ENCODE data around the gene C22orf39.

C22orf39 gene

DNA sequence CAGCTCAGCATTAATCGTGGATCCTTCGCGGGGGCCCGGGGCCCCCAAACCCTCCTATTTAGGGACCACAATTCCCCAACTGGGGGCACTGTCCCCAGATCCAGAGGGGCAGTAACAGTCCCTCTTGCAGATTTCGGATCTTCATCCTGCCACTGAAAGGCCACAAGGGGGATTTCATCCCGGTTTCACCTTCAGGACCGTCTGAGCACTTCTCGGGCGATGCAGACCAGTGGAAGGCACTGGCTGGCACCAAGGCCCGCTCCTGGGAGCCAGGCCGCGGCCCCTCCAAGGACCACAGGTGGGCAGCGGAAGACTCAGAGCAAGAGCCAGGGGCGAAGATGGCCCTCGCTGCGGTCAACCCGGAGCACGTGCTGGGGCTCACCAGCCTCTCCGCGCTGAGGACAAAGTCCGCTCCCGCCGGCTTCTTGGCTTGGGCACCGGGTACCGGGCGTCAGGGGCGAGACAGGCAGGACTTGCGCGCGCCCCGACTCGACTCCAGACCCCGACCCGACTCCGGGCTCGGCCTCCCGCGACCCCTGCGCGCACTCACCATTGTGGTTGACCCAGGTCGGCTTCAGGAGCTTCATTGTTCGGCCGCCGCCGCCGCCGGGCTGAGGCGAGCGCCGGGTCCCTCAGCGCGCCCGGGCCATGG, 16.5 kb downstream of the C22orf39 start:
- DNase-seq (ENCODE audit: low read depth in 2 of 2) = no peak

DNA sequence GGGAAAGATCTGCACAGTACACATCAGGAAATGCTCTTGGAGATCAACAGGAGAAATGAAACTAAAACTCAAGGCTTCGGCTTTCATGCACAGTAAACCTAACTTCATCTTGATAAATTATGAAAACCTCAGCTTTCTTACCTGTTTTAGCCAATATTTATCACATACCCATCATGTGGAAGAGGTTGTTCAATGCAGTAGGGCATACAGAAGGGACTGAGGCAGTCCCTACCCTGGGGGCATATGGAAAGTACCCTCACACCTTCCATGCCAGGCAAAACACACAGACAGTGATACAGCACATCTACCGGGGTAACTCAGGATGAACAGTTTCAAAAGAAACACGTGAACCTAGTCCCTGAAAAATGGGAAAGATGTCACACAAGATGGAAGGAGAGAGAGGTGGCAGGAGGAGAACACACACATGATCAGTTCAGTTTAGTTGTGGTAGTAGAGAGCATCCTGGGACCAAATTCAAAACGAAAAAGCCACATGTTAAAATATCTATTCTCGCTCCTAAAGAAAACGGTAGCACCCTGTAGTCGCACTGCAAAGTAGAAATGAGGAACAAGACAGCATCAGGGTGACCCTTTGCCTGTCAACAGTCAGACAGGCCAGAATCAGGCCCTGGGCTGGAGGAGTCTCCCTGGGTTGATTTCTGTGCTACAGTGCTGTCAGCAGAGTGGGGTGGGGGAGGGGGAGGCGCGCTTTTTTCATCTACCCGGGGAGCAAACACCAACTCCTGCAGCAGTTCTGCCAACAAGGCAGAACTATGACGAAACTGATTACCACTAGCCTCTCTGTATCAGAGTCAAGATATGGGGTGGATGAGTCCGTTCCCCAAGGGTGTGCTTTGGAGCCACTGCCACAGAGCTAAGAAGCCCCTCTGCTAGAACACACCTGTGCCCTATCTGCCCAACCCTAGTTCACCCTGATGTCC, 17.3 kb downstream of the C22orf39 start:
- DNase-seq (ENCODE audit: low read depth in 2 of 2) = no peak

DNA sequence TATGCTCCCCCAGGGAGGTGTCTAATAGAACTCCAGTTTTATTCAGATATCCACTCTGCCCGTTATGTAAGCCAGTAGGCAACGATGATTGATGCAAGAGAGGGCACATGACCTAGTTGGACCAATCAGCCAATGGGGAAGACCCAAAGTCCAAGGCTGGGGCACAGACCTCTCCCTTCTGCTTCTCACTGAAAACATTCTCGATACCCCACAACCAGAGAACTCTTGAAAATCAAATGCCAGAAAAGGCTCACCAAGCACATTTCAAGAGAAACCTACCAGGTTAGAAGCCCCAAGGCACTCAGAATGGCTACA, 23.4 kb downstream of the C22orf39 start:
- DNase-seq (ENCODE audit: low read depth in 2 of 2) = no peak

DNA sequence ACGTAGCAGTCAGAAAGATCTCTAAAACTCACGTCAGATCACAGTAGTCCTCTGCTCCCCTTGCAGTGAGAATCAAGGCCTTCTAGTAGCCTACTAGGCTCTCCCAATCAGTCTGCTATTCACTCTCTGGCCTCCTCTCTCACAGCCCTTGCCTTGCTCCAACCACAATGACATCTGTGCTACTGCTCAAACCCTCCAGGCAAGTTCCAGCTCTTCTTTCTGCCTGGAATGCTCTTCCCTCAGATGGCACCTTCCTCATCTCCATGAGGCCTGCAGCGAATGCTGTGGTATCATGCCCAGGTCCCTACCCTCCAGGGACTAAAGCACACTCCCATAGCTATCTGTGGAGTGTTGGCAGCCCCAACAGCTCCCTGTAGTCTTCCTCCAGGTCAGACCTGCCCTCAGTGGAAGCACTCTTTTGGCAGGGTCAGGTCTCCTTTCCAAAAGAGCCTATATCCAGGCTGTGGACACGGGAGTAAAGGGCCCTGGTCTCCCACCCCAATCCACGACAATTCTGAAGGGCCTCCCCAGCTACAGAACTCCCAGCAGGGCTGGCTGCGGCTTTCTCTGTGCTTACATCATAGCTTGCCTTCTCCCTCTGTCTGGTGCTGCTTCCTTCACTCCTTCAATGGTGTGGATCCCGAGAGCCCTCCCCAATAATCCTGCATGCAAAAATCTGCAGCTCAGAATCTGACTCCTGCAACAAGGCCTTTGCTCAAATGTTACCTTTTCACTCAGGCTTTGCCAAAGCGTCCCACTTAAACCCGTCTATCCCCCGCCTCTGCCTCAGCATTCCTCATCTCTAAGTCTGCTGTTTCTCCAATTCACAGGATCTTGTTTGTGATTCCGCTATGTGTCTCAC, 24.8 kb downstream of the C22orf39 start:
- DNase-seq (ENCODE audit: low read depth in 2 of 2) = no peak

DNA sequence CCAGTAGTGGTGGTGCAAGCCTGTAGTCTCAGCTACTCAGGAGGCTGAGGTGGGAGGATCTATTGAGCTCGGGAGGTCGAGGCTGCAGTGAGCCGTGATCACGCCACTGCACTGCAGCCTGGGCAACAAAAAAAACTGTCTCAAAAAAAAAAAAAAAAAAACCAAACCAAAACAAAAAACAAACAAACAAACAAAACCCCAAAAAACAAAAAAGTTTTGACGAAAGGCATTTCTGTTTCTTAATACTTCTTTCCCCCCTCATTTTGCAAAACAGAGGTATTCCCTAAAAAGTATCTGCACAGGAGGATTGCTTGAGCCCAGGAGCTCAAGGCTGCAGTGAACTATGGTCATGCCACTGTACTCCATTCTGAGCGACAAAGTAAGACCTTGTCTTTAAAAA, 27.2 kb downstream of the C22orf39 start:
- no peak for DNase-seq (ENCODE audit: low read depth in 2 of 2)

DNA sequence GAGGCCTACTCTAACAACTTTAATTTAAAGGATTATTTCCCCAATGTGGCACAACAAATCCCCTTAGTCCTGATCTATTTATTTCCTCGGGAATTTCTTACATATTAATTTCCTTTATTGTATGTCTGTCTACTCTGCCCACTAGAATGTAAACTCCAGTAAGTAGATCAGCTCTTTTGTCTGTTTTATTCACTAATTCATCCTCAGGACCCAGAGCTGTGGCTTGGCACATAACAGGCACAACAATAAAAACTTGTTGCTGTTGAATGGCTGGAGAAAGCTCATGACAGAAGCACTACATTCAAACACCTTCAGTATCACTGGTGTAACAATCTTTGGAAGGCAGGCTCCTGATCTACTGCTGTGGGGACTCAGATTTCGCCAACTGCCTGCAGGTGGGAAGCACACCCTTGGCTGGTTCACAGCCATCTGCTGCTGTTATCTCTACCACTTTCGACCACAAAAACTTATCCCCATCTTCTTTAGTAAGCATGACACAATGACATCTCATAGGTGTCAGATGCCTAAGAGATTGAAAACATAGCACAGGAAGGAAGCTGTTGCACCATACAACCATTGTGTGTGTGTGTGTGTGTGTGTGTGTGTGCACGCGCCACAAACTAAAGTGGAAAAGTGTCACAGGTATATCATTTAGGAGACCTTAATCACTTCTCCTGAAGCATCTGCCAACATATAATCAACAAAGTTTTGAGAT, 27.9 kb downstream of the C22orf39 start:
- DNase-seq (ENCODE audit: low read depth in 2 of 2) = peak; percentile 24 to 27

DNA sequence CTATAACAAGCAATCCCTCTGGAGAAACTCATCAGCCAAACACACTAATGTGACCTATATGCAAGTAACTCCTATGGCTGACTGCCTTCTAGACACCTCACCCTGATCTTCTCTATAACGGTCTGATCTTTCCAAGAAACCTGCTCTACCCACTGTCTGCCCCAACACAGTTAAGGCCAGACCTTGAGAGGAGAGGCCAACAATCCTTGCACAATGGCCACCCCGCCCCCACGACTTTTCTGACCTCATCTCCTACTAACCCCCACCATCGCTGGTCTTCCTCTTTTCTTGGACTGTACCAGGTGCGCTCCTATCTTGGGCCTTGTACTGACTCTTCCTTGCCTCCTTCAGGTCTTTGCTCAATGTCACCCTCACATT, 28.4 kb downstream of the C22orf39 start:
- DNase-seq (ENCODE audit: low read depth in 2 of 2) = no peak

DNA sequence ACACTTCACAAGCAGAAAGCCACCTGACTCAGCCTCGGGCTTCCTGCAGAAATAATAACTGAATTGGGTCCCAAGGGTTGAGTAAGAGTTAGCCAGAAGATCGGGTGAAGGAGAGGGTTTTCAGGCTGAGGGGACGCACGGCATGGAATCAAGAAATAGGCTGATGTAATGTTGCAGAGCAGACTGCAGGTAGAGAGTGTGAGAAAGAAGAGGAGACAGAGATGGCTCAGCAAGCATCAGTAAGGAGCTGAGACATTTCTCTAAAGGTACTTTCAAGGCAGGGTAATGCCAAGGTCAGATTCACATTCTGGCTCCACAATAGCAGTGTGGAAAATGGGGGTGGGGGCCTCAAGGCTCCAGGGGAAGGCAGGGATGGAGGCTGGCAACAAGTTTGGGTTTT, 34.6 kb downstream of the C22orf39 start:
- no peak for DNase-seq (ENCODE audit: low read depth in 2 of 2)

DNA sequence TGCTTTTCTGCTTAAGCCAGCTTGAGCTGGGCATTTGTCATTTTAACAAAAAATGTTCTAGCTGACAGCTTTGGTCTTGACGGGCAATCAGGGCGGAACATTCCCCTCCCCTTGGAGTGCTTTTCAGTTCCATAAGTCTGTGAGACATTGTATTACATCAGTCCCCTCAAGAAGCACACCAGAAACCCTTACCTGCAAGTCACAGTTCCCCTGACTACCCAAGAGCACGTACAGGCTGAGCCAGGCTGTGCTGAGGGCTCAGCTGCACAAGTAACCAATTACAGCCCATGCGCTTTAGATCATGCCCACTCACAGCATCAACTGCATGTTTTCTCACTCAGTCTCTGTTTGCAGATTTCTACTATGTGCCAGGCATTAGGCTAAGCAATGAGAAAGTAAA, 35.0 kb downstream of the C22orf39 start:
- no peak for DNase-seq (ENCODE audit: low read depth in 2 of 2)

DNA sequence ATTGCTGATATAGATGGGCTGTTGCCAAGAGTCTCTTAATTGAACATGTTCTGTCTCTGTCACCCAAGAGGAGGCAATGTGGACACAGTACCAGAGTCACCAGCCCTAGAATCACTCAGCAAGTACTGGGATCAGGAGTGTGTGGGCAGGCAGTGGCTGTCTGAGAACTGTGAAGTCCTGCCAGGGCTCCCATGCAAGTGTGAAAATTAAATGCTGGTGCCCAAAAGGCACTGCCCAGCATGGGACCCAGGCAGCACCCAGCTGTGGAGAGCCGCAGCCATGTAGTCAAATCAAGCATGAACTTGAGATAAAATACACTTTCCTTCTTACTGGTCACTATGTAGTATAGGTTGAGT, 35.8 kb downstream of the C22orf39 start:
- no peak for DNase-seq (ENCODE audit: low read depth in 2 of 2)

DNA sequence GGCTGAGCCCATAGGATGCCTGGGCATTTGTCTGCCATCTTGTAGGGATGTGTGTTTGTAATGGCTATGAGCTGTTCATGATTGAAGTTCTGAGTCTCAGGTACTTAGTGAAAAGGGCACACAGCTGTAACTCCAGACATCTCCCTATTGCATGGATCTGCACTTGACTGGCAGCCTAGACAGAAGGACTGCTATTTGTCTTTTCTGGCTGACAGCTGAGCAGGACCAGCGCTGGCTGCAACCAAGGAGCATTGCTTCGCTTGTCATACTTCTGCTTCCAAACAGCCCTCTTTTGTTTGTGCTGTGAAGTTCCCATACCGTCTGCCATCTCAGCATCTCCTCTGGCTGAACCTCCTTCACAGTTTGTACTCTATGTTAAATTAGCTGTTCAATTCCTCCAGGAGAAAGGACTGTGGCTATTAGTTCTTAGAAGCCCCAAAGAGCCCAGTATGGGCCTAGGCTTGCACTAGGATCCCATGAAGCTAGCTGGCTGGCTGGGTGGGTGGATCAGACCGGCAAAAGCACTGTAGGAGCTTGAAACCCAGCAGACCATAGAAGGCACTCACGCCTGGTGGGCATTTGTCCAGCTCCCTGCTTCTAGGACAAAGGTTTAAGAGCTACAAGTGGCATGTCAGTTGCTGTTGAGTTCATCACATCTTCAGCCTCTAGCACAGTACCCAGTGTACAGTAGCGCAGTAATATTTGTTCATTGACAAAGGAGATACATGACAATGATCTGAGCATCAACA, 36.4 kb downstream of the C22orf39 start:
- no peak for DNase-seq (ENCODE audit: low read depth in 2 of 2)

DNA sequence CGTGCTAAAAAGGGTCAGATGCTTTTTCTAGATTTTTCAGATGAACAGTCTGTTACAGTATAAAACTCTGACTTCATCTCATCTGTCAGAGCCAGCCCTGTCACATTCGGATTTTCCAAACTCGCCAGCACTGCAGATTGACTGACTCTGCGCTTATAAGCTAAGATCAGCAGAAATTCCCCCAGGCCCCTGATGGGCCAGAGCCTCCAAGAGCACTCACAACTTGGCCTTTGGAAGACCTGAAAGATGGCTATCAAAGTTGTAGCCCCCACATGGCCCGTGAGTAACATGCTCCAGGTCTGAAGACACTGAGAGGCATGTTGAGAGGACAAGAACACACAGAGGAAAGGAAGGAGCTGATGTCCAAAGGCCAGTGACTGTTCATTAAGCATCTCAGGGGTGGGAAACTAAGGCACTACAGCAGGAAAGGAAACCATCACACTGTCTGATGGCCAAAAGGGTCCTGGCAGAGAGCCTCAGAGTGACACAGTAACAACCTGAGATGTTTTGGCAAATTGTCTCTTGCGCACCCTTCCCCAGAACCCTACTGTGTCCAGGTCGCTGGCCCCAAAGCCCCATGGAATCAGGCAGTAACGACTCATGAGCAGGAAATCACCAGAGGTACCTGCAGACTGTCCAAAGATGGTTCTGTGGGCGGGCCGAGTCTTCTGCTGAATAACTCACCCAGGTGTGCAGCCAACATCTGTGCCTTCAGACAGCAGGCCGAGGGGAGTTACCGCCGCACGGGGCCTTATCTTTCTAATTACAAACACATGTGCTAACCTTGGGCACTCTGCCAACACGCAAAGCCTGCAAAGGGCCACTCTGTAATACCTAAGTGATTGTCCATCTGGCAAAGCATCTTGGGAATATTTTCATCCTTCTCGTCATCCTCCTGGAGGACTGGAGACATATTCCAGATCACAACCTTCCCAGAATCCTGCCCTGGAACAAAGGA, 39.6 kb downstream of the C22orf39 start:
- no peak for DNase-seq (ENCODE audit: low read depth in 2 of 2)

DNA sequence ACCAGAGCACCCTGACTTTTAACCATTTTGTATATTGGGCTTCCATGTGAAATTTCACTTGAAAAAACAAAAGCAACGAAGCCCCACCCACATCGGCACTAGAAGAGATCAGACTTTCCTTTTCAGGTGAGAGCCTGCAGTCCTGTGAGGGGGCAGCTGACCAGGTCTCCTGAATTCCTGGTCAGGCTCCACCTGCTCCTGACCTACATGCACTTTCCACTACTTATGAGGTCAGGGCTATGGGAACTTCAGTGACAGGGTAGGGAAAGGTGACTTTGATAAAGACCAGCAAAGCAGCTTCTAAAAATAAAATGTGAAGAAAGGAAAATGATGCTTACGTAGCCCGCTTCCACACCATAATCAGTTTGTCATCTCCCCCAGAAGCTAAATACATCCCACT, 40.7 kb downstream of the C22orf39 start:
- no peak for DNase-seq (ENCODE audit: low read depth in 2 of 2)

DNA sequence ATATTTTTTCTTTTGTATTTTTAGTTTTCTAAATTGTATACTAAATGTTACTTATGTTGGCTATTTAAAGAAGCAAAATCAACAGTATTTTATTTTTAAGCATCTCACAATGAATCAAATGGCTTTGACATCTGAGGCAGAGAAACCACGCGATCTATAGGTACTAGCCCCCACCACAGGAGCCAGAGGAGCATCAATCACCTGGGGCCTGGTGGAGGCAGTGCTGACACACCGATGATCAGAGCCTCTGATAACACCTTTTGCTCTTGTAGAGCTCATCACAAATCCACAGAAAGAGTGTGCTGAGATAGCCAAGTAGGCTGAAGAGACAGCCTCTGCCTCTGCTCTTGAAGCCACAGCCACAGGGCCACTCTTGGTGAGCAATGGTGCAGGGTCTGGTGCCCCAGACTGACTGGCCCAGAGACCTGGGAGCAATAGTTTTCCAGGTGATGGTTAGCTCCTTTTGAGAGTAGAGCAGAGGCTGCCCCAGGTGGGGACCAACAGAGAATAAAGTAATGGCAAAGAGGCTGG, 41.2 kb downstream of the C22orf39 start:
- DNase-seq (ENCODE audit: low read depth in 2 of 2) = no peak

DNA sequence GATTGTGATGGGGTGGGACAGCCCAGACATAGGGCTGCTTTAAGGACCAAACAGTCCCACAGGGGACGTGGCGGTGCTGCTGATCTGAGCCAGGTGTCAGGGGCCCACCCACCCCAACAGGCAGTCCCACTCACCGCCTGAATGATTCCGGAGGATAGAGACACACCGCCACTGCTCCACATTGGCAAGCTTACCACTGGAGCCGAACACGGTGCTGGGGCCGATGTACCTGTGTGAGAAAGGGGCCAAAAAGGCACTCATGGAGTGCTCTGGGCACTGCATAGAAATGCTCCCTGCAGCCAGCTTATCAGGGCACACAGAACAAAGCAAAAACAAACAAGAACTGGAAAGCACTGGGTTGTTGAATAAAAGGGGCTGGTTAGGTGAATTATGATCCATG, 41.9 kb downstream of the C22orf39 start:
- no peak for DNase-seq (ENCODE audit: low read depth in 2 of 2)

DNA sequence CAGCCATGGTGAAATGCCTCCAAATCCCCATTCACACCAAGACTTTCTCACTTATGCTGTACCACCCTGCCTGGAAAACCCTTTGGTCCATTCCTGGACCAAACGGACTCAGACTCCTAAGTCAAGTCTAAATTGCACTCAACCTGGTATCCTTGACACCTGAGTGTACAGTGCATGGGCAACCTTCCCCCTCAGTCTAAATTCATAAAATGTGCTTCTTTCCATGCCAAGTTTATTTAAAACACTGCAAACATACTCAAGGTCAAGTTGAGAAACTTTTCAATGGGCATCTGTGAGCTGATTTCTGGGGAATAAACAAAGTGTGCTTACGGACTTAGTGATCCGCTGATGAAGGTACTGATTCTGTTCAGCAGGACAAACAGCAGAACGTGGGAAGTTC, 42.4 kb downstream of the C22orf39 start:
- DNase-seq (ENCODE audit: low read depth in 2 of 2) = no peak

DNA sequence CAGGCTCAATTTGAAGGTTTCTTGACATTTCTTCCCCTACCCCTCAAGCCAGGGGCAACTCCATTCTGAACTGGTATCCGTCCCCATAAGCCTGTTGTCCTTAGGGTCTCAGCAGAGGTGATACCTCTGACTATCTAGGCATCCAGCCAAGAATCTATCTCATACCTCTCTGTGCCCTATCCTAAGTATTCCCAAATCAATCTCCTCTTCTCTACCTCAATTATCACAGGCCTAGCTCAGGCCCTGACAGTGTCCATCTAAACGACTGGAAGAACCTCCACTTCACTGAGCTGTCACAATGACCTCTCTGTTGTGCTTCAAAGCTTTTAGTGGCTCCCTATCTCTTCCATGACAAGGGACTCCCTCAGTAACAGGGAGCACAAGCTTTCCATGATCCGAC, 42.8 kb downstream of the C22orf39 start:
- no peak for DNase-seq (ENCODE audit: low read depth in 2 of 2)

DNA sequence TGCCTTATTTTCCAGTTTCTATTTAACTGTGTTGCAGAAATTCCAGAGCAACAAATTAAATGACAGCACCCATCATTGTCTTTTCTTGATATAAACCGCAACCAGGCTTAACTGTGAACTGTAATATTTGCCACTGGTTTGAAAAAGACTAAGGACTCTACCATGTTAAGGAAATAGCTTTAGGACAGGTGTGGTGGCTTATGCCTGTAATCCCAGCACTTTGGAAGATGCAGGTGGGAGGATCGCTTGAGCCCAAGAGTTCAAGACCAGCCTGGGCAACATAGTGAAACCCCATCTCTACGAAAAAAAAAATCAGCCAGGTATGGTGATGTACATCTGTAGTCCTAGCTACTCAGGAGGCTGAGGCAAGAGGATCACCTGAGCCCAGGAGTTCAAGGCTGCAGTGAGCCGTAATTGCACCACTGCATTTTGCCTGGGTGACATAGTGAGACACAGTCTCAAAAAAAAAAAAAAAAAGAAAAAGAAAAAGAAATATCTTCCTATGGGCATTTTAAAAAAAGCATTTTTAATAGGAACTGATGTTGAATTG, 44.8 kb downstream of the C22orf39 start:
- no peak for DNase-seq (ENCODE audit: low read depth in 2 of 2)

DNA sequence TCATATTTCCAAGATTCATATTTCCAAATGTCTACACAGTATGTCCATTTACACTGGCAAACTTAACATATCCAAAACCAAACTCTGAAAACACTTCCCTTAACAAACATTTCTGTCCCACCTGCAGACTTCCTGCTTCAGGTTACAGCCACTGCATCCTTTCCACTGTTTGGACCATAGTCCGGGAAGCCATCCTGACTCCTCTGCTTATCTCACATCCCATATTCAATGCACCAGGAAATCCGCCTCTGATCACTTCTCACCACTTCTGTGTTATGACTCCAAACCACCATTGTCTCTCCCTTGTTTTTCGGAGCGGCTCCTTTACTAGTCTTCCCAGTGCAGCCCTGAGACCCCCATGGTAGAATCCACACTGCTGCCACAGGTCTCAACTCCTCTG, 46.0 kb downstream of the C22orf39 start:
- DNase-seq (ENCODE audit: low read depth in 2 of 2) = no peak

DNA sequence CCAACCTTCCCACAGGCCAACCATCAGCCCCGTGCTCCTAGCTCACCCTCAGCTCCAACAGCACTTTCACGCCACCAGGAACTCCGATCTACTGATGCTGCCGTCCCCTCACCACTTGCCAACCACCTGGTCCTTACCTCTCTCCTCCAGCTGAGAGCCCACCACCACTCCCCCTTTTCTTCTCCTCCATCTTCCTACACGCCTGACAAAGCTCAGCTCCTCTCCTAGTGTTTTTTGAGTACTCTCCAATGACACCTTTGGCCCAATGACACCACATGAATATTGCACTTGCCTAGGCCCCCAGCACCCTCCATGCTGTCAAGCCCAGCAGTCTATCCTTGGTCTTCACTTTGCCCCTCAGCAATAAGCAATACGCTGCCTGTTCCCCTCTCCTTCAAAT, 46.6 kb downstream of the C22orf39 start:
- no peak for DNase-seq (ENCODE audit: low read depth in 2 of 2)
